ENCODE results near the gene HSPB3. TPM values are rescaled to one million over a fixed set of nuclear protein-coding genes. Genes with fewer than 3 reads are reported as not detected.
"Not testable (repeated sequence)": the region's sequence is repeated elsewhere in the genome, so short reads cannot be mapped to it uniquely, and the experiment has no call there.

The HSPB3 gene
- total RNA-seq, 4 donors from 2014 or later: 5.9 to 90.6 (median 32.1) TPM

DNA sequence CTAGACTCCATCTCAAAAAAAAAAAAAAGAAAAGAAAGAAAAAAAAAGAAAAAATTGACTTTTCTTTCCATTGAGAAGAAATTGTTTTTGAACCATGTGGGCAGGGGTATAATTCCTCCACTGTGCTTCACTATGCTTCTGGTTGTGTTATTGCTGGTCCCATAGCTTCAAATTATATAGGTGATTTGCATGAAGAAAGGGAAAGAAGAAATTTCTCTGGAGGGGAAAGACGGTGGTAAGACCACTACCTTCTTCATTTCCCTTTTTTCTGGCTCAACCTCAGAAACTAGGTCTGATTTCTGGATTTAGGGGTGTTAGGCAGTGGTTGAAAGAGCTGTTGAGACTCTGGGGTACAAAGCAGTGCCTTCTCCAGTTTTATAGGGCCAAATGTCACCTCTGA is 29.3 kb upstream of the HSPB3 start:
- H3K27me3 ChIP-seq: no peaks in the 10 kb centered on the region
- no peaks in the 10 kb centered on the region for H3K4me1 ChIP-seq
- ATAC-seq: no peak
- 82% methylated on average over 1 of the region's 1 CpG; no CpG with 5 or more reads in 1 of the 2 donors for WGBS, 2 donors (ENCODE audit: low coverage in 1 of 2)
- H3K27ac ChIP-seq: no peak overlapping the region
- no peaks in the 10 kb centered on the region for H3K9me3 ChIP-seq
- no peaks in the 10 kb centered on the region for H3K36me3 ChIP-seq
- TF ChIP-seq POLR2AphosphoS5 (IDR thresholded peaks at IDR 0.05) (no peak), POLR2A (IDR thresholded peaks at IDR 0.05) (no peak), EP300 (IDR thresholded peaks at IDR 0.05) (no peak)
- TF ChIP-seq, protein P1, sequence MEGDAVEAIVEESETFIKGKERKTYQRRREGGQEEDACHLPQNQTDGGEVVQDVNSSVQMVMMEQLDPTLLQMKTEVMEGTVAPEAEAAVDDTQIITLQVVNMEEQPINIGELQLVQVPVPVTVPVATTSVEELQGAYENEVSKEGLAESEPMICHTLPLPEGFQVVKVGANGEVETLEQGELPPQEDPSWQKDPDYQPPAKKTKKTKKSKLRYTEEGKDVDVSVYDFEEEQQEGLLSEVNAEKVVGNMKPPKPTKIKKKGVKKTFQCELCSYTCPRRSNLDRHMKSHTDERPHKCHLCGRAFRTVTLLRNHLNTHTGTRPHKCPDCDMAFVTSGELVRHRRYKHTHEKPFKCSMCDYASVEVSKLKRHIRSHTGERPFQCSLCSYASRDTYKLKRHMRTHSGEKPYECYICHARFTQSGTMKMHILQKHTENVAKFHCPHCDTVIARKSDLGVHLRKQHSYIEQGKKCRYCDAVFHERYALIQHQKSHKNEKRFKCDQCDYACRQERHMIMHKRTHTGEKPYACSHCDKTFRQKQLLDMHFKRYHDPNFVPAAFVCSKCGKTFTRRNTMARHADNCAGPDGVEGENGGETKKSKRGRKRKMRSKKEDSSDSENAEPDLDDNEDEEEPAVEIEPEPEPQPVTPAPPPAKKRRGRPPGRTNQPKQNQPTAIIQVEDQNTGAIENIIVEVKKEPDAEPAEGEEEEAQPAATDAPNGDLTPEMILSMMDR (IDR thresholded peaks at IDR 0.05): no peak
- no peak overlapping the region for H3K4me3 ChIP-seq

DNA sequence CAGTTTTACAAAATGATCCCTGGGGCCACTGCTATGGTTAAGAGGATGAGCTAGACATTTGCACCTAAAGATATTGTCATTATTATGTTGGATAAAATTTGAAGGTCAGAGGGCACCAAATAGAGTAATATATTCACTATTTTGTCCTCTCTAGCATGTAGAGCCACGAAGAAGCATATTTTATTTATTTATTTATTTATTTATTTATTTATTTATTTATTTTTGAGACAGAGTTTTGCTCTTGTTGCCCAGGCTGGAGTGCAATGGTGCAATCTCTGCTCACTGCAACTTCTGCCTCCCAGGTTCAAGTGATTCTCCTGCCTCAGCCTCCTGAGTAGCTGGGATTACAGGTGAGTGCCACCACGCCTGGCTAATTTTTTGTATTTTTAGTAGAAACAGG is 20.8 kb upstream of the HSPB3 start:
- WGBS, 2 donors (ENCODE audit: low coverage in 1 of 2): 94 to 95% methylated on average over 2 of the region's 2 CpGs

DNA sequence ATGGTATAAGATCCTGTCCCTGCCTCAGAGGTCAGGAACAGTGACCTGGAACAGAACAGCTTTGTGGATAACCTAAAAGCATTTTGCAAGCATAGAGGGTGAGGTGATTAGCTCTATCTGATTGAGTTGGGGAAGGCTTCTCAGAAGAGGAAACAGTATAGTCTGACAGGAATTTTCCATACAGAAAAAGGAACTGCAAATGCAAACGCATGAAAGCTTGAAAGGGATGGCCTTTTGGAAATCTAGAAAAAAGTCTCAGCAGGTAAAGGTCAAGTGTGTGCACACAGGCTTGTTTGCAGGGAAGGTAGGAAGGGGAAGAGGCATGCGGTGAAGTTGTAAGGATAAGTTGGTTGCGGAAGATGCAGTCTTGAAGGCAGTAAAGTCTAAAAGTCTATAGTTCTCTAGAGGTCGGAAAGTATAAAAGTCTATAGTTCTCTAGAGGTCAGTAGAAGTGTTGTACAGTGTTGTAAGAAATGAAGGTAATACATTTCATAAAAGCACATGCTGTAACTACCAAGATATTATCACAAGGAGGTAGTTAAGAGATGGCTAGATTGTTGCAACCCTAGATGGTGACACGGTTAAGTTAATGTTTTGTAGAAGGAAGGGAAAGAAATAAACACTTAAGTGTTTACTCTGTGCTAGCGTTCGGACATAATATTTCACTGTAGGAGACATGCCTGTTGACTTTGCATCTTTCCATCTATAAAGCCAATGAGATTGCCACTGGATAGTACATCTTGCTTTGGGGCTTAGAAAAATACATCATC is 16.7 kb upstream of the HSPB3 start:
- Histone ChIP-seq H3K9me3 (no peaks in the 10 kb centered on the region), H3K27ac (no peak overlapping the region), H3K27me3 (no peaks in the 10 kb centered on the region), H3K4me3 (no peak overlapping the region), H3K36me3 (no peaks in the 10 kb centered on the region), H3K4me1 (no peaks in the 10 kb centered on the region)
- TF ChIP-seq EP300 (IDR thresholded peaks at IDR 0.05): no peak
- TF ChIP-seq, protein P1 (IDR thresholded peaks at IDR 0.05): no peak
- TF ChIP-seq POLR2AphosphoS5 (IDR thresholded peaks at IDR 0.05): no peak
- no peak for TF ChIP-seq POLR2A (IDR thresholded peaks at IDR 0.05)
- WGBS, 2 donors (ENCODE audit: low coverage in 1 of 2): 75 to 84% methylated on average over 7 of the region's 7 CpGs
- no peak for ATAC-seq

More for the DNA sequence above, 20.8 kb upstream of the HSPB3 start:
- ATAC-seq, H3K4me3 ChIP-seq, H3K4me1 ChIP-seq, H3K27me3 ChIP-seq, H3K9me3 ChIP-seq, H3K27ac ChIP-seq, H3K36me3 ChIP-seq: not testable (repeated sequence)

DNA sequence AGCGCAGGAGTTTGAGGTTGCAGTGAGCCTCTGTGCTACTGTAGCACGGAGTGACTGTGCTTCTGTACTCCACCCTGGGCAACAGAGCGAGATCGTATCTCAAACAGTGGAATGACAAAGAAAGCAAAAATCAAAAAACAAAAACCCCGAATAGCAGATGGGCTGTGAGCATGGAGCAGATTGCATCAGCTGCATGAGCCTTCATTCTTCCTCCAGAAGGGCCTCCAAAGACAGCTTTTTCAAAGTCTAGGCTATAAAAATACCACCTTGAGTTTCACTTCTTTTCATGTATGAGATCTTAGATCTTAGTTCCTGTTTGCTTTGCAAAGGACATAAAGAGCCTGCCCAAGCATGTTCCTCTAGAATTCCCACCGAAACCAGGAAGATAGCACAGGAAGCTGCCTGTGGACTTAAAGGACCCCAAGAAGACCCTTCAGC is 15.0 kb upstream of the HSPB3 start:
- Histone ChIP-seq H3K36me3 (no peaks in the 10 kb centered on the region), H3K4me3 (no peak overlapping the region), H3K27ac (no peak overlapping the region), H3K4me1 (no peaks in the 10 kb centered on the region), H3K27me3 (no peaks in the 10 kb centered on the region), H3K9me3 (no peaks in the 10 kb centered on the region)
- no peak for ATAC-seq
- no peak for TF ChIP-seq EP300 (IDR thresholded peaks at IDR 0.05)
- no peak for TF ChIP-seq POLR2AphosphoS5 (IDR thresholded peaks at IDR 0.05)
- TF ChIP-seq, protein P1 (IDR thresholded peaks at IDR 0.05): no peak
- TF ChIP-seq POLR2A (IDR thresholded peaks at IDR 0.05): no peak
- 80 to 83% methylated on average over 1 to 2 of the region's 6 CpGs for WGBS, 2 donors (ENCODE audit: low coverage in 1 of 2)

DNA sequence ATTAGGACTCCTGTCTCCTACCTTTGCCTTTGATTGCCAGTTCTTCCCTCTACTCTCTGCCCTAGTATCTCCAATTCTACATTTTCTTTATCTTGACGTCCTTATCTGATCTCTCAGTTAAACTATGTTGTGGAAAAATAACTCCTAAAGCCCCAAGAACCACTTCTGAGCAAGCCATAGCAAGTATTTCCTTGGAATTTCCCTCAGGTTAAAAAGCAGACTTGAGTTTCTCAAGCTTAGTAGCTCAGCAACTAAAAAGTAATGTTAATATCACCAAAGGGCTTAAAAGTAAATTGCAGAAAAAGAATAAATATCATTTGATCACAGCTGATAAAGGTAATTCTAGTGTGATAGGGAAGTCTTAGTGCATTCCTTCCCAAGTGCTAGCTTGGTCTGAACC is 13.2 kb upstream of the HSPB3 start:
- ATAC-seq: no peak
- Histone ChIP-seq H3K9me3 (no peaks in the 10 kb centered on the region), H3K27me3 (no peaks in the 10 kb centered on the region), H3K4me3 (no peak overlapping the region), H3K4me1 (peaks cover 0 to 8% (median 0%) of the 10 kb centered on the region in 3 donors), H3K27ac (no peak overlapping the region), H3K36me3 (no peaks in the 10 kb centered on the region)
- TF ChIP-seq POLR2AphosphoS5 (IDR thresholded peaks at IDR 0.05): no peak
- no peak for TF ChIP-seq POLR2A (IDR thresholded peaks at IDR 0.05)
- no peak for TF ChIP-seq EP300 (IDR thresholded peaks at IDR 0.05)
- TF ChIP-seq, protein P1 (IDR thresholded peaks at IDR 0.05): no peak
- 25% methylated on average over 1 of the region's 1 CpG; no CpG with 5 or more reads in 1 of the 2 donors for WGBS, 2 donors (ENCODE audit: low coverage in 1 of 2)

Data from gastroesophageal sphincter (tissue), 4 donors.